NOMO-1 treated with dmso at 0.1 percent for 144 hours (cell line): Measurements from ENCODE around the gene EBF3.

ENCODE experiments used
- DNase-seq: peaks from one replicate; lab custom pipeline; 2025; ENCODE audit not compliant: unreplicated experiment; lab: John Stamatoyannopoulos, UW

Gene EBF3

GRCh38 chr10:129963641-129964501, at the start of gene EBF3:
TSS of gene EBF3 (minus strand) at chr10:129964274. CDS start at chr10:129963768, 506 bp downstream.
- no peak for DNase-seq

DNA sequence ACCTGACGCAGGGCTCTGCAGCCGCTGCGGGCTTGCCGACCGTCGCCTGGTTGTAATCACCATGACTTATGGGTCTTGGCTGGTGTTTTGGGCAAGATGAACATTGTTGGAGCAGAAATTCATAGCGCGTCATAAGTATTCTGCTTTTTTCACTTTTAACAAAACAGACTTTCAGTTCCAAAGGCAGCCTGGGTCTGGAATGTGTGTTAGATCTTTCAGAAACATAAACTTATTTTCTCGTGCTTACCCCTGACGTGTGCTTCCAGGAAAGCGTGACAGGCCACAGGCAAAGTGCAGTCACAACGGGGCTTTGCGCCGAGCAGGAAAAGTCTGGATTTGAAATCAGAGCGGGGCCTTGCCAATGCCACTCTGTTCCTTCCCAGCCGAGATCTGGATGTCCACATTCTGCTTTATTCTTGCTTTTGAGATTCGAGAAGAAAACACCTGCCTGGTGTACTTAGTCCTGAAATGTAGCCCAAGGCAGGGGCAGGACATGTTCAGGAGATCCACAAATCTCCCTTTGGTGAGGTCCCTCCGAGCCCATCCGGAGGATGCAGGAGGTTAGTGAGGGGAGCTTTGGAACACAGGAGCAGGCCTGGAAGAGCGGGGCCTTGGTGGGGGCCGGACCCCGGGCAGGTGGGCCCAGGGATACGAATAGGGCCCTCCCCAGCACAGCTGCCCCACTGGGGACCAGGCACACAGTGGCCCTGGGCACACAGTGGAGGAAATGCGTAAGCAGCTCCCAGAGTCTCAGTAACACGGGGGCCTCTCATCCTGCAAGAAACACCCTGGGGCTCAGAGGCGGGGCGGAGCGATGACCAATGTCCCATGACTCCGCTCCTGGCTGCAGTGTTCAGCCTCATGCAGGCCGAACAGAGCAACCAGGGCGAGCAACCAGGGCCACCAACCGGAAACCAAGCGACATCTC, 49.5 kb upstream of the EBF3 start:
- no peak for DNase-seq

DNA sequence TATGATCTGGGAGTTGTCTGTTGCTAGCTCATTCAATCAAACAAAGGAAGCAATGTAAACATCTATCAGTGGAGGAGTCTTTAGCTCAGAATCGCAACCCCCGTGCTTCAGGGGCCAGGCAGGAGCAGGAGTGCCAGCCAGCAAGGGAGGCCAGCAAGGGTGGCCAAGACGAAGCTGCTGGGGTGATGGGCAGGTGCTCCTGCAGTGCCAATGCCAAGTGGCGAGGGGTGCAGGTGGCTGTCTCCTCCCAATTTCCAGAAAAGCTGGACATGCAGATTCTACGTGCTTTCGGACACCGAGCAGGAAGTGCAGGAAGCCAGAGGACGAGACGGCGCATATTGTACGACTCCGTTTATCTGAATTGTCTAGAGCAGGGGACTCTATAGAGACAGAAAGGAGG, 48.1 kb upstream of the EBF3 start:
- DNase-seq = no peak

DNA sequence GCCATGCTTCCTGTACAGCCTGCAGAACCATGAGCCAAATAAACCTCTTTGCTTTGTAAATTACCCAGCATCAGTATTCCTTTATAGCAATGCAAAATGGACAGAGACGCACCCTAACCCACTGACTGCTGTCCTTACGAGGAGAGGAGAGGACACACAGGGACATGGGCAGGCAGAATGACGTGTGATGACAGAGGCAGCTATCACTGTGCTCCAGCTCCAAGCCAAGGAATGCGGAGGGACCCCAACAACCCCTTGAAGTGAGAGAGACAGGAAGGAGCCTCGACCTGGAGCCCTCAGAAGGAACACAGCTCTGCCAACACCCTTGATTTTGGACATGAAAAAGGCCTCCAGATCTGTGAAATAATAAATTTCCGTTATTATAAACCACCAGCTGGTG, 46.6 kb upstream of the EBF3 start:
- no peak for DNase-seq

DNA sequence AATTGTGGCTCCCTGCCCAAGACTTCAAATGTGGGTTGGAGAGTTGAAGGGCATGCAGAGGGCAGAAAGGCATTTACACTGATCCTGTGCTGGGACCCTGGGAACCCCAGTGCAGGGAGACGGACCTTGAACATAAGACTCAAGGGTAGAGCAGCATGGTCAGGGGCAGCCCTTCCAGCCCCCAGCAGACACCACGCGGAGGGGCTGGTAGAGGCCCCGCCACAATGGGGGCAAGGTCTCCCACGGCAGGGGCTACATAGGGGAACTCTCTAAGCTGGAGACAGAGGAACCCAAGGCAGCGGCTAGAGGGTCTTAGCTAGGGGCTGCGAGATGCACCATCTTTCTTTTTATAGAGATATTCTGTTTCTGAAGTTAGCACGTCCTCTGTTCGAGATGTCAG, 45.2 kb upstream of the EBF3 start:
- no peak for DNase-seq

DNA sequence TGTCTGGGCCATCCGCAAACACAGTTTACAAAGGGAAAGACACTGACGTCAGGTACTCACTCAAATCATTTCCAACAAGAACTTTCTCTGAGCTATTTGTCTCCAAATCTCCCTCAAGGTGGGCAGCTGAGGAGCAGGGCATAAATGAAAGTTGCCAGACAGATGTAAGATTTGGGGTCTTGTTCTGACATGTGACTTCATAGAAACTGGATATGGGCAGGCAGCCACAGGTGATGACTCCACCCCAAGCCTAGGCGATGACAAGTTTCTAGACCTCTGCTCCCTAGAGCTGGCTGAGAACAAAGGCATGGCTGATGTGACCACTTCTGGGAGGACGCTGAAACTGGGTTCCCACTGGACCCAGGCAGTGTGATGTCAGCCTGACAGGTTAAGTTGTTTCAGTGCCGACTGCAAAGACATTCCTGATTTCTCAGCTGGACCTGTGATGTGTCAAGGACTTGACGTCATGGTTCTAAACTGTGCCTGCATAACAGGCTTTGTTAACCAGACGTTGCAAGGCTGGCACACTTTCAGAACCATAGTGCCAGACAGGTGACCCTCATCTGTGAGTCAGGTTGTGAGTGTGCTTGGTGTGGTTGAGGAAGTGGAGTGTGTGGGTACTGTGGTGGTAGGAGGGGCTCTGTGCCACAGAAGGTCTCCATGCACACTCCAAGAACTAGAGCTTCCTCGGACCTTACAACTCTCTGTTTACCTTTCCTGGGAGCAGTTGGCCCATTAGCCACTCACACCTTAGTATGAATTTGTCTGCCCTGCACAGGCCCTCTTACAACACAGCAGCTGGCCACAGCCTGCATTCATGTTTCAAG, 39.9 kb upstream of the EBF3 start:
- no peak for DNase-seq

GRCh38 chr10:130003166-130003565, 39.1 kb upstream of the EBF3 start:
- DNase-seq = no peak

DNA sequence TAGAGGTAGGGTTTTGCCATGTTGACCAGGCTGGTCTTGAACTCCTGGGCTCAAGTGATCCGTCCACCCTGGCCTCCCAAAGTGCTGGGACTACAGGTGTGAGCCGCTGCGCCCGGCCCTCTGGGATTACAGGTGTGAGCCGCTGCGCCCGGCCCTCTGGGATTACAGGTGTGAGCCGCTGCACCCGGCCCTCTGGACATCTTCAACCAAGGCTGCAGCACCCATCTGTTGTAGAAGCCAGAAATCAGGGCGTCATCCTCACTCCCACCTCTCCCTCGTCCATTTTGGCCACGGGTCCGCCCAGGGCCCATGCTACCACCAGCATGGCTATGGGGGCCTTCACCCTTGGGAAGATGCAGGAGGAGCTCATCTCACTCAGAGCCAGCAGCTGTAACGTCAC, 38.5 kb upstream of the EBF3 start:
- no peak for DNase-seq

DNA sequence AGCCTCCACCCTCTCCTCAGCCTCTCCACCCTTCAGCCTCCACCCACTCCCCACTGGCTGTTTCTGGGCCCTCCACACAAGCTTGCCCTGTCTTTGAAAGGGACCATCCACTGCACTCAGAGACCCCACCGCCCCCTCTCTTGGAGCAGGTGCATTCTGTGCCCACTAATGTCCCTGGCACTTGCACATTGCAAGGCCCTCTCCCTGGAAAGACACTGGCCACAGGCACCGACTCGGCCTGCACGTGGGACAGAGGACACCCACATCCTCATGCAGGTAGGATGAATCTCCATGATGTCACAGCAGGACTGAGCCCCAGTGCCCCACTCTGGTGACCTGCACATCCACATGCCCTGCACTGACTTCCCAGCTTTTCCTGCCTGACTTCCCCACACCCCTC, 36.8 kb upstream of the EBF3 start:
- DNase-seq = no peak

GRCh38 chr10:129999140-129999539, 35.1 kb upstream of the EBF3 start:
- DNase-seq = no peak

- no peak for DNase-seq
These were observed 29.5 kb upstream of the EBF3 start for GRCh38 chr10:129993621-129994020.

GRCh38 chr10:129992356-129992755, 28.3 kb upstream of the EBF3 start:
- no peak for DNase-seq

GRCh38 chr10:129982825-129983224, 18.8 kb upstream of the EBF3 start:
- no peak for DNase-seq

- no peak for DNase-seq
These were observed 14.9 kb upstream of the EBF3 start for GRCh38 chr10:129978980-129979379.

- DNase-seq = no peak
These were observed 14.2 kb upstream of the EBF3 start for GRCh38 chr10:129978322-129978721.

DNA sequence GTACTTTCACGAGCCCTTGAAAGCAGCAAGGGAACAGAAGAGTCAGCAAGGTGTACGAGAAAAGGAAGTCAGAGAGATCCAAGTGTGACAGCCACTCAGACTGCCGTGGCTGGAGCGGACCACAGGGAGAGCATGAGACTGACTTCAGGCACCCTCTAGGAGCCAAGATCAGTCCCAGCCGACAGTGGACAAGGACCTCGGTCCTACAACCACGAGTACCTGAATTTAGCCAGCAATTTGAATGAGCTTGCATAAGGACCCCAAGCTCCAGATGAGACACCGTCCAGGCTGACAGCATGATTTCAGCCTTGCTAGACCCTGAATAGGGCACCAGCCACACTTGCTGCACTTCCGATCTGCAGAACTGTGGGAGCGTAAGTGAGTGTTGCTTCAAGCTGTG, 13.7 kb upstream of the EBF3 start:
- DNase-seq = no peak

DNA sequence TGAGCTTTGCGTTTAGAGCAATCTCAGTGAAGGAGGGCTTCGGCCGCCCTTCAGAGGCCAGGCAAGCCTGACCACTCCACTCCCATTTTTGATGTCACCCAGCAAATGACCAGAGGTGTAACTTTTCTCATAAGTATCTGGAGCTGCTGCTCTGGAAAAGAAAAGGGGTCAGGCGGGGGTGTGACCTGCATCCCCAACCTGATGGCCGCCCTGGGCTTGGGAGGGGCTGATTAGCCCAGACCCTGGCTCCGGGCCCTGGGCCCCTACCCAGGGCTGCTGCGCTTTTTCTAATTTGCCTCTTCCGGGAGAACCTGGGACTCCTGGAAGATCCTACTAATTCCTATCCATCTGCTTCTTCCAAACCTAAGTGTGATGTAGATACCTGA, 9.6 kb upstream of the EBF3 start:
- no peak for DNase-seq

DNA sequence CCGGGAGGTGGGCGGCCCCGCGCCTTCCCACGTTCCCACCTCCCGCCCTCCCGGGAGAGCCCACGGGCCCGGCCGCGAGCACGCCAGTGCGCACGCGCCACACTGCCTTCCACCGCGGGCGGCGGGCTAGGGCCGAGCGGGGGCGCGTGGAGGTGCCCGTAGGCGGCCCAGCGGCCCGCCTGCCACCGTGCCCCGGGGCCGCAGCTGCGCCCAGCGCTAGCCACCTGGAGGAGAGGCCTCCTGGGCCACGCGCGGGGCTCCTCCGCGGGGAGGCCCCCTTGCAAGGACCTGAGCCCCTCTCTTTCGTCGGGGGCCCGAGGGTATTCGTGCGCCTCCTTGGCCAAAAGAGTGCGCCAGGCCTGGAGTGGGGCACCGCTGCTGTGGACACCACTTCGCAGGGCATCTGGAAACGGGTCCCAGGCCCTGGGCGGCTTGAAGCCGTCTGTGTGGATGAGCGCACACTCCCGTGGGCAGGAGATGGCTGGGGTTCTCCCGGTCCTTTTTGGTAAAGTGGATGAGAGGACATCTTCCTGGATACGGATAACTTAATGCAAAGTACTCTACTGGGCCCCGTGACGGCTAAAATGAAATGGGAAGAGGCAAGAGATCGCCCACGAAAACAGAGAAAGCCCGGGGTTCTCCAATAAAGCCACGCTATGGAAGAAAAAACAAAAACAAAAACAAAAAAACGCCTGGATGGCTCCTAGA, 9.0 kb upstream of the EBF3 start:
- DNase-seq = no peak

DNA sequence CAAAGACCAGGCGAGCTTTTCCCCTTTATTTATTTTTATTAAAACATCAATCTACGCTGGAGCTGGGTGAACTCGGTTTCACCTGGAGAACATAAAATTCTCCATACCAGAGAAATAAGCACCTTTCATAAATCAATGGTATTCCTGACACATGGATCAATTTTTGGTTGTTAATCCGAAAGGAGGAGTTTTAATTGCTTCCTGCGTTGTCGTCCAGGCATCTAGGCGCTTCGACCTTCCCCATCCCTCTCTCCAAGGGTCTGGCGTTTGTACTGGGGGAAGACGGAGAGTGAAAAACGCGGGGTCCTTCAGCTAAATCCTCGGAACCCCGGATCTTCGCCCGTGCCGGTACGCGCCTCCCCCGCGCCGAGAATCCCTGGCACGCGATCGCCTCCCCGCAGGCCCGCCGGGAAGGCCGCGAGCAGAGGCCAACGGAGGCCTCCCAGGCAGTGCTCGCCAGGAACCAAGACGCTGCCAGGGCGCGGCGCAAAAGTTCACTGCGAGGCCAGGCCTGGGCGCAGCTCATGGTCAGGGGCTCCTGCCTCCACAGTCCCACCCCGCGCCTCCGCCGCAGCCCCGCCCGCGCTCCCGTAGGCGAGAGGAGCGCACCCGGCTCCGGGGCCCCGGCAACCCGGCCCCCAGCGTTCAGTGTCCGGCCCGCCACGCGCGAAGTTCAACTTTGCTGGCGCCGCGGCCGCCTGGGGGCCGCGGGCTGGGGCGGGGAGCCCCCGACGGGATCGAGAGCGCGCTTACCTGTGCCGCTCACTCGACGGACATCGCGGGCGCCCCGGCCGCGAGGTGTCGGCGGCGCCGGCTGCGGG, 8.3 kb upstream of the EBF3 start:
- no peak for DNase-seq
